ENCODE results near the gene TMEM115. TPM values are rescaled to one million over a fixed set of nuclear protein-coding genes. Genes with fewer than 3 reads are reported as not detected.

TMEM115 gene
- total RNA-seq, 4 donors from 2014 or later = 56.7 to 72.4 (median 68.2) TPM

- 8 to 13% methylated on average over 8 to 43 of the region's 53 CpGs for WGBS, 2 donors
- Histone ChIP-seq H3K27me3 (no peaks in the 10 kb centered on the region), H3K4me3 (peak overlapping the region; percentile 42 to 67 (median 64)), H3K36me3 (no peaks in the 10 kb centered on the region), H3K9me3 (no peaks in the 10 kb centered on the region), H3K27ac (peak overlapping the region; percentile 38 to 76 (median 65)), H3K4me1 (peaks cover 0 to 19% (median 13%) of the 10 kb centered on the region in 4 donors)
- TF ChIP-seq CTCF (IDR thresholded peaks at IDR 0.05) = no peak
- TF ChIP-seq POLR2A (IDR thresholded peaks at IDR 0.05) = peak in 1 of 2 donors; percentile 27
- TF ChIP-seq EP300 (IDR thresholded peaks at IDR 0.05) = peak in 1 of 2 donors; percentile 39
- DNase-seq (ENCODE audit: low spot score in 2 of 2) = peak; percentile 72 to 75
These were observed 5.9 kb upstream of the TMEM115 start for GRCh38 chr3:50365080-50365841.

GRCh38 chr3:50364573-50365079, 5.3 kb upstream of the TMEM115 start:
- no peaks in the 10 kb centered on the region for H3K36me3 ChIP-seq
- H3K4me3 ChIP-seq = peak overlapping the region; percentile 42 to 67 (median 64)
- no peak for TF ChIP-seq CTCF (IDR thresholded peaks at IDR 0.05)
- no peak for TF ChIP-seq EP300 (IDR thresholded peaks at IDR 0.05)
- TF ChIP-seq POLR2A (IDR thresholded peaks at IDR 0.05) = no peak
- WGBS, 2 donors = 9 to 19% methylated on average over 27 to 30 of the region's 48 CpGs
- peak overlapping the region; percentile 38 to 68 (median 60) for H3K27ac ChIP-seq
- H3K27me3 ChIP-seq = no peaks in the 10 kb centered on the region
- no peak for DNase-seq (ENCODE audit: low spot score in 2 of 2)
- H3K4me1 ChIP-seq = peaks cover 0 to 19% (median 13%) of the 10 kb centered on the region in 4 donors
- no peaks in the 10 kb centered on the region for H3K9me3 ChIP-seq

GRCh38 chr3:50359760-50360110, 414 bp upstream of the TMEM115 start:
- no peak overlapping the region for H3K27ac ChIP-seq
- DNase-seq (ENCODE audit: low spot score in 2 of 2) = no peak
- WGBS, 2 donors = 13 to 15% methylated on average over 7 to 8 of the region's 8 CpGs
- H3K36me3 ChIP-seq = peaks cover 0 to 30% (median 6%) of the 10 kb centered on the region in 3 donors
- peak overlapping the region in 3 of 4 donors; percentile 82 to 98 (median 89) for H3K4me3 ChIP-seq
- peaks cover 8 to 47% (median 40%) of the 10 kb centered on the region in 4 donors for H3K4me1 ChIP-seq
- no peaks in the 10 kb centered on the region for H3K9me3 ChIP-seq
- TF ChIP-seq POLR2A (IDR thresholded peaks at IDR 0.05) = no peak
- no peak for TF ChIP-seq EP300 (IDR thresholded peaks at IDR 0.05)
- TF ChIP-seq CTCF (IDR thresholded peaks at IDR 0.05) = no peak
- no peaks in the 10 kb centered on the region for H3K27me3 ChIP-seq

- H3K9me3 ChIP-seq = no peaks in the 10 kb centered on the region
- WGBS, 2 donors = 49 to 51% methylated on average over 22 to 23 of the region's 24 CpGs
- DNase-seq (ENCODE audit: low spot score in 2 of 2) = no peak
- peaks cover 0 to 43% (median 12%) of the 10 kb centered on the region in 3 donors for H3K36me3 ChIP-seq
- no peak for TF ChIP-seq EP300 (IDR thresholded peaks at IDR 0.05)
- no peak for TF ChIP-seq CTCF (IDR thresholded peaks at IDR 0.05)
- TF ChIP-seq POLR2A (IDR thresholded peaks at IDR 0.05) = no peak
- peak overlapping the region; percentile 82 to 98 (median 91) for H3K4me3 ChIP-seq
- peaks cover 8 to 50% (median 33%) of the 10 kb centered on the region in 4 donors for H3K4me1 ChIP-seq
- no peaks in the 10 kb centered on the region for H3K27me3 ChIP-seq
- H3K27ac ChIP-seq = peak overlapping the region; percentile 69 to 97 (median 94)
These were observed 888 bp downstream of the TMEM115 start for GRCh38 chr3:50358355-50358910.

- TF ChIP-seq EP300 (IDR thresholded peaks at IDR 0.05) = no peak
- TF ChIP-seq POLR2A (IDR thresholded peaks at IDR 0.05) = no peak
- peak overlapping the region in 3 of 4 donors; percentile 33 to 97 (median 37) for H3K27ac ChIP-seq
- no peak for DNase-seq (ENCODE audit: low spot score in 2 of 2)
- H3K36me3 ChIP-seq = peaks cover 0 to 51% (median 12%) of the 10 kb centered on the region in 3 donors
- H3K4me3 ChIP-seq = peak overlapping the region in 3 of 4 donors; percentile 82 to 98 (median 93)
- H3K9me3 ChIP-seq = no peaks in the 10 kb centered on the region
- no peaks in the 10 kb centered on the region for H3K27me3 ChIP-seq
- 63 to 64% methylated on average over 1 of the region's 1 CpG for WGBS, 2 donors
- H3K4me1 ChIP-seq = peaks cover 8 to 58% (median 33%) of the 10 kb centered on the region in 4 donors
These were observed 1.8 kb downstream of the TMEM115 start for GRCh38 chr3:50357481-50357880.

Measured in tibial nerve (tissue), 4 donors.